Measurements from ENCODE around the gene CDK5.

GRCh38 chr7:151070574-151070960, 12.9 kb upstream of the CDK5 start:
- TF ChIP-seq JUN (IDR thresholded peaks at IDR 0.05) (no peak), POLR2A (IDR thresholded peaks at IDR 0.05; ENCODE audit: low read length) (no peak), BHLHE40 (IDR thresholded peaks at IDR 0.05; ENCODE audit: low read depth, low read length) (no peak), EP300 (IDR thresholded peaks at IDR 0.05) (no peak), RNF2 (IDR thresholded peaks at IDR 0.05; ENCODE audit: borderline replicate concordance, low read depth) (no peak), MAFK (IDR thresholded peaks at IDR 0.05; ENCODE audit: partially characterized antibody) (no peak), CBX2 (IDR thresholded peaks at IDR 0.05; ENCODE audit: borderline replicate concordance, low read depth) (no peak), RCOR1 (IDR thresholded peaks at IDR 0.05; ENCODE audit: low read depth, low read length) (no peak), SMC3 (IDR thresholded peaks at IDR 0.05) (no peak)
- TF ChIP-seq, protein P1, sequence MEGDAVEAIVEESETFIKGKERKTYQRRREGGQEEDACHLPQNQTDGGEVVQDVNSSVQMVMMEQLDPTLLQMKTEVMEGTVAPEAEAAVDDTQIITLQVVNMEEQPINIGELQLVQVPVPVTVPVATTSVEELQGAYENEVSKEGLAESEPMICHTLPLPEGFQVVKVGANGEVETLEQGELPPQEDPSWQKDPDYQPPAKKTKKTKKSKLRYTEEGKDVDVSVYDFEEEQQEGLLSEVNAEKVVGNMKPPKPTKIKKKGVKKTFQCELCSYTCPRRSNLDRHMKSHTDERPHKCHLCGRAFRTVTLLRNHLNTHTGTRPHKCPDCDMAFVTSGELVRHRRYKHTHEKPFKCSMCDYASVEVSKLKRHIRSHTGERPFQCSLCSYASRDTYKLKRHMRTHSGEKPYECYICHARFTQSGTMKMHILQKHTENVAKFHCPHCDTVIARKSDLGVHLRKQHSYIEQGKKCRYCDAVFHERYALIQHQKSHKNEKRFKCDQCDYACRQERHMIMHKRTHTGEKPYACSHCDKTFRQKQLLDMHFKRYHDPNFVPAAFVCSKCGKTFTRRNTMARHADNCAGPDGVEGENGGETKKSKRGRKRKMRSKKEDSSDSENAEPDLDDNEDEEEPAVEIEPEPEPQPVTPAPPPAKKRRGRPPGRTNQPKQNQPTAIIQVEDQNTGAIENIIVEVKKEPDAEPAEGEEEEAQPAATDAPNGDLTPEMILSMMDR (IDR thresholded peaks at IDR 0.05): no peak
- TF ChIP-seq, protein P2, sequence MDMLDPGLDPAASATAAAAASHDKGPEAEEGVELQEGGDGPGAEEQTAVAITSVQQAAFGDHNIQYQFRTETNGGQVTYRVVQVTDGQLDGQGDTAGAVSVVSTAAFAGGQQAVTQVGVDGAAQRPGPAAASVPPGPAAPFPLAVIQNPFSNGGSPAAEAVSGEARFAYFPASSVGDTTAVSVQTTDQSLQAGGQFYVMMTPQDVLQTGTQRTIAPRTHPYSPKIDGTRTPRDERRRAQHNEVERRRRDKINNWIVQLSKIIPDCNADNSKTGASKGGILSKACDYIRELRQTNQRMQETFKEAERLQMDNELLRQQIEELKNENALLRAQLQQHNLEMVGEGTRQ (IDR thresholded peaks at IDR 0.05): no peak

Data from A549 (cell line).